HepG2 (cell line): ENCODE results near the gene DGKB. TPM values are rescaled to one million over a fixed set of nuclear protein-coding genes. Genes with fewer than 3 reads are reported as not detected.

Experiments used
- ATAC-seq: fragments of 200-7000 bp; cut with Tn5 transposase; 3 replicates; pipeline ENCODE4 v1.9.1; 2020; ENCODE audit warnings: mild to moderate bottlenecking, moderate library complexity
- BruUV-seq: library from RNA; stranded (reverse); fragments of 400-500 nt; replicated peaks from 2 replicates; lab custom pipeline; 2021; lab: Mats Ljungman, UMichigan
- CTCF ChIA-PET: fragments of 300-600 bp; formaldehyde crosslinking; extraction: SDS; loops from one replicate; lab custom pipeline; 2021; ENCODE audit warnings: low total read pairs, inconsistent platforms, low intra/inter-chr PET ratio; lab: Yijun Ruan, JAX
- POLR2A ChIA-PET: fragments of 350-600 bp; sonication (Branson Sonifier 250); formaldehyde crosslinking; loops from one replicate; lab custom pipeline; 2020; ENCODE audit warnings: antibody characterized with exemption, inconsistent platforms; lab: Yijun Ruan, JAX
- DNase-seq: peaks from one replicate; pipeline ENCODE4 v3.0.0-alpha.2; 2015; ENCODE audit warnings: low spot score
- FAIRE-seq: peaks from 3 replicates; lab custom pipeline; 2011; peaks lifted over from hg19 to GRCh38; lab: Jason Lieb, UNC
- H2AFZ ChIP-seq: one replicate; pipeline ENCODE4 v1.6.1; 2011; ENCODE audit warnings: low read length, inconsistent platforms
- H3K27ac ChIP-seq: fragments of 300-600 bp; 3 replicates; pipeline ENCODE4 v1.8.0; 2011; ENCODE audit warnings: mixed run types, mild to moderate bottlenecking, mixed read lengths, low read length, inconsistent platforms; ENCODE audit not compliant: insufficient read depth; ENCODE audit errors: extremely low read length
- H3K27me3 ChIP-seq, 2 experiments: fragments of 200-600 bp in 1 of 2; 2 replicates in 1 of 2; 3 replicates in 1 of 2; pipeline versions ENCODE4 v1.6.0 to v1.8.0; 2011; ENCODE audit warnings: low read length in 2 of 2, mild to moderate bottlenecking in 2 of 2, moderate library complexity in 2 of 2, inconsistent platforms in 1 of 2; ENCODE audit not compliant: insufficient read depth in 2 of 2, control insufficient read depth in 1 of 2
- H3K36me3 ChIP-seq, 2 experiments: fragments of 200-600 bp in 1 of 2; replicated peaks in 1 of 2; 2 replicates in 1 of 2; 3 replicates in 1 of 2; pipeline versions ENCODE4 v1.5.1 to v1.8.0; 2011; ENCODE audit warnings: low read length in 2 of 2, inconsistent platforms in 1 of 2; ENCODE audit not compliant: insufficient read depth in 2 of 2, control insufficient read depth in 1 of 2
- H3K4me1 ChIP-seq: 2 replicates; pipeline ENCODE4 v1.5.1; 2012; ENCODE audit warnings: low read length, inconsistent platforms; ENCODE audit not compliant: insufficient read depth
- H3K4me2 ChIP-seq: 2 replicates; pipeline ENCODE4 v1.6.0; 2011; ENCODE audit warnings: low read depth, low read length, inconsistent platforms
- H3K4me3 ChIP-seq, 3 experiments: fragments of 200-600 bp in 1 of 3; sonication (generic), shearing (Covaris generic) in 1 of 3; replicated peaks in 1 of 3; 2 replicates each; pipeline ENCODE4 v1.5.1; 2011 to 2016; ENCODE audit warnings: low read length in 3 of 3, inconsistent platforms in 2 of 3, low read depth in 2 of 3, mild to moderate bottlenecking in 2 of 3, control low read depth in 1 of 3, mixed read lengths in 1 of 3; ENCODE audit not compliant: insufficient read depth in 1 of 3
- H3K79me2 ChIP-seq: one replicate; pipeline ENCODE4 v1.6.1; 2011; ENCODE audit warnings: low read length, inconsistent platforms; ENCODE audit not compliant: insufficient read depth
- H3K9ac ChIP-seq: 2 replicates; pipeline ENCODE4 v1.6.0; 2011; ENCODE audit warnings: mild to moderate bottlenecking, low read depth, low read length, inconsistent platforms; ENCODE audit not compliant: insufficient read depth
- H3K9me3 ChIP-seq: 2 replicates; pipeline ENCODE4 v1.5.1; 2012; ENCODE audit warnings: mild to moderate bottlenecking, low read length
- H4K20me1 ChIP-seq: 2 replicates; pipeline ENCODE4 v1.6.0; 2011; ENCODE audit warnings: inconsistent platforms, mild to moderate bottlenecking, low read length, moderate library complexity; ENCODE audit not compliant: insufficient read depth
- ARNTL ChIP-seq: sonication (generic); formaldehyde crosslinking; IDR thresholded peaks from 2 replicates; pipeline ENCODE4 v1.4.0; 2020; ENCODE audit warnings: mild to moderate bottlenecking, missing genetic modification reagents
- IRF1 ChIP-seq: sonication (generic); formaldehyde crosslinking; IDR thresholded peaks from 2 replicates; pipeline ENCODE4 v1.4.0; 2020; ENCODE audit warnings: low read depth, mild to moderate bottlenecking, missing genetic modification reagents
- KLF9 ChIP-seq: IDR thresholded peaks from 2 replicates; pipeline ENCODE4 v1.6.1; 2016; ENCODE audit warnings: low read depth
- MAZ ChIP-seq, 2 experiments: sonication (generic) in 1 of 2; formaldehyde crosslinking in 1 of 2; IDR thresholded peaks; 2 replicates each; pipeline versions ENCODE4 v1.5.0 to v1.6.1; 2012 to 2020; ENCODE audit warnings: low read depth in 2 of 2, mild to moderate bottlenecking in 2 of 2, borderline replicate concordance in 1 of 2, improper control_type of control experiment in 1 of 2, low read length in 1 of 2, missing genetic modification reagents in 1 of 2, moderate library complexity in 1 of 2
- PBX3 ChIP-seq: sonication (generic); formaldehyde crosslinking; IDR thresholded peaks from 2 replicates; pipeline ENCODE4 v1.8.1; 2023; ENCODE audit warnings: missing genetic modification reagents, inconsistent platforms, borderline replicate concordance
- RAD51 ChIP-seq: fragments of 450-650 bp; IDR thresholded peaks from 2 replicates; pipeline ENCODE4 v1.6.1; 2016; ENCODE audit warnings: borderline replicate concordance
- SKIL ChIP-seq: sonication (generic); formaldehyde crosslinking; IDR thresholded peaks from 2 replicates; pipeline ENCODE4 v1.8.0; 2022; ENCODE audit warnings: missing genetic modification reagents, mild to moderate bottlenecking, moderate library complexity, borderline replicate concordance
- ZNF280D ChIP-seq: sonication (generic); formaldehyde crosslinking; IDR thresholded peaks from 2 replicates; pipeline ENCODE4 v1.5.1; 2020; ENCODE audit warnings: mild to moderate bottlenecking, missing genetic modification reagents
- ZNF335 ChIP-seq: sonication (generic); formaldehyde crosslinking; IDR thresholded peaks from 2 replicates; pipeline ENCODE4 v1.4.0; 2020; ENCODE audit warnings: missing genetic modification reagents
- ZNF33A ChIP-seq: sonication (generic); formaldehyde crosslinking; IDR thresholded peaks from 2 replicates; pipeline ENCODE4 v1.5.1; 2020; ENCODE audit warnings: missing genetic modification reagents, mild to moderate bottlenecking, moderate library complexity, borderline replicate concordance
- WGBS: methylation state at CpG from one replicate; pipeline ENCODE4 v1.1.6; 2017; ENCODE audit warnings: low lambda C conversion rate; 5-methylcytosine and 5-hydroxymethylcytosine counted together
- in situ Hi-C: cut with HindIII; loops from 2 replicates; pipeline ENCODE4 v1.10.0; 2017; ENCODE audit warnings: low pct_unique_long_range_greater_than_20kb; ENCODE audit not compliant: extremely low pct_ligation_motif_present
- intact Hi-C: fragments of 100-400 bp; cut with micrococcal nuclease; formaldehyde crosslinking; loops from one replicate; pipeline ENCODE4 v1.10.0; 2022; ENCODE audit not compliant: unreplicated experiment
- polyA plus RNA-seq, 8 experiments: library from polyadenylated mRNA; depleted of rRNA in 3 of 8; stranded (reverse) in 7 of 8; unstranded in 1 of 8; fragments of >200 nt; fragmentation: Illumina TruSeq in 4 of 8; extraction: Trizol in 4 of 8; gene quantifications; 2 replicates each; pipeline versions ENCODE4 v1.2.1 to v1.2.3, GENCODE V29; 2011 to 2016; ENCODE audit warnings: low read depth in 4 of 8, missing spikeins in 1 of 8, mixed read lengths in 1 of 8; ENCODE audit not compliant: insufficient read depth in 1 of 8
- total RNA-seq, 5 experiments: library from RNA; depleted of rRNA; stranded (reverse); fragments of >200 nt; fragmentation: Illumina TruSeq; extraction: Trizol; gene quantifications; 2 replicates each; pipeline ENCODE4 v1.2.3, GENCODE V29; 2016; ENCODE audit warnings: low read depth in 1 of 5

Gene DGKB
- total and polyA plus RNA-seq, 2 of the 13 experiments (the other 11 are each of a cell fraction or from before 2014, with no cell fraction given) = not detected

GRCh38 chr7:14351167-14351566 is 551.4 kb downstream of the DGKB start:
- H2AFZ ChIP-seq = no peak overlapping the region
- no peaks in the 10 kb centered on the region for H4K20me1 ChIP-seq
- H3K27ac ChIP-seq = no peak overlapping the region
- no peak overlapping the region for H3K9ac ChIP-seq
- H3K79me2 ChIP-seq = no peaks in the 10 kb centered on the region
- peaks cover 61% of the 10 kb centered on the region for H3K9me3 ChIP-seq
- in situ Hi-C loops (no loop called here), intact Hi-C loops (no loop called here)
- POLR2A ChIA-PET = no interaction called here
- ATAC-seq (no peak), DNase-seq (no peak), FAIRE-seq (no peak)
- no peaks in the 10 kb centered on the region for H3K27me3 ChIP-seq
- BruUV-seq = no TSS peak
- 3% methylated on average over 4 of the region's 4 CpGs for WGBS
- H3K4me2 ChIP-seq = no peak overlapping the region
- TF ChIP-seq ZNF33A (CRISPR knock-in tag) (no peak), IRF1 (no peak), PBX3 (CRISPR knock-in tag) (no peak)
- no peak overlapping the region for H3K4me3 ChIP-seq
- CTCF ChIA-PET = no interaction called here
- no peaks in the 10 kb centered on the region for H3K36me3 ChIP-seq
- H3K4me1 ChIP-seq = no peaks in the 10 kb centered on the region

GRCh38 chr7:14341200-14341775 is 561.3 kb downstream of the DGKB start:
- in situ Hi-C loops (no loop called here), intact Hi-C loops (no loop called here)
- BruUV-seq = no TSS peak
- H3K9ac ChIP-seq = no peak overlapping the region
- ChIA-PET CTCF (no interaction called here), POLR2A (no interaction called here)
- H3K4me2 ChIP-seq = no peak overlapping the region
- H3K27ac ChIP-seq = no peak overlapping the region
- H3K9me3 ChIP-seq = peaks cover 76% of the 10 kb centered on the region
- H3K36me3 ChIP-seq = no peaks in the 10 kb centered on the region
- DNase-seq (no peak), FAIRE-seq (no peak), ATAC-seq (no peak)
- no peak overlapping the region for H2AFZ ChIP-seq
- H3K4me3 ChIP-seq = no peak overlapping the region
- no peaks in the 10 kb centered on the region for H4K20me1 ChIP-seq
- WGBS = 3% methylated on average over 4 of the region's 4 CpGs
- H3K27me3 ChIP-seq = no peaks in the 10 kb centered on the region
- no peaks in the 10 kb centered on the region for H3K4me1 ChIP-seq
- H3K79me2 ChIP-seq = no peaks in the 10 kb centered on the region
- no peak for TF ChIP-seq KLF9 (CRISPR knock-in tag)
- TF ChIP-seq SKIL (CRISPR knock-in tag) = no peak
- TF ChIP-seq RAD51 = no peak
- TF ChIP-seq ZNF280D = no peak
- TF ChIP-seq MAZ (IDR thresholded peaks at IDR 0.05; ENCODE audit: borderline replicate concordance, low read depth, low read length) = no peak
- no peak for TF ChIP-seq MAZ (CRISPR knock-in tag; IDR thresholded peaks at IDR 0.05; ENCODE audit: low read depth)
- no peak for TF ChIP-seq ZNF335 (CRISPR knock-in tag)
- no peak for TF ChIP-seq ARNTL (CRISPR knock-in tag)
